Endothelial cell of umbilical vein (primary cell): ENCODE measurements around the gene ULBP2. TPM values are rescaled to one million over a fixed set of nuclear protein-coding genes. Genes with fewer than 3 reads are reported as not detected.

Experiments used
- BruUV-seq: library from RNA; stranded (reverse); fragments of 400-500 nt; replicated peaks from 2 replicates; lab custom pipeline; 2021; lab: Mats Ljungman, UMichigan
- CTCF ChIA-PET: fragments of 300-600, 350-600 bp; sonication (Branson Sonifier 250); formaldehyde crosslinking; loops from one replicate; lab custom pipeline; 2021; ENCODE audit warnings: antibody characterized with exemption, inconsistent platforms; lab: Charles Lee
- POLR2A ChIA-PET: fragments of 300-600, 350-600 bp; sonication (Branson Sonifier 250); formaldehyde crosslinking; loops from one replicate; lab custom pipeline; 2021; ENCODE audit warnings: antibody characterized with exemption, inconsistent platforms; lab: Charles Lee
- DNase-seq: peaks from one replicate; pipeline ENCODE4 v3.0.0-alpha.2; 2011; ENCODE audit warnings: low read depth, low spot score
- FAIRE-seq: peaks from 2 replicates; lab custom pipeline; 2011; peaks lifted over from hg19 to GRCh38; lab: Jason Lieb, UNC
- H2AFZ ChIP-seq: 2 replicates; pipeline ENCODE4 v1.6.0; 2012; ENCODE audit warnings: low read depth, low read length, control low read depth, inconsistent platforms
- H3K27ac ChIP-seq: 2 replicates; pipeline ENCODE4 v1.5.1; 2011; ENCODE audit warnings: low read depth, mild to moderate bottlenecking, control low read depth, low read length, moderate library complexity; ENCODE audit not compliant: insufficient read depth
- H3K27me3 ChIP-seq, 2 experiments: 2 replicates each; pipeline versions ENCODE4 v1.6.0 to v1.6.1; 2011; ENCODE audit warnings: low read length in 2 of 2, mixed read lengths in 1 of 2; ENCODE audit not compliant: control insufficient read depth in 2 of 2, insufficient read depth in 2 of 2
- H3K36me3 ChIP-seq, 2 experiments: 2 replicates in 1 of 2; 3 replicates in 1 of 2; pipeline ENCODE4 v1.5.1; 2011; ENCODE audit warnings: low read length in 2 of 2, mild to moderate bottlenecking in 1 of 2, moderate library complexity in 1 of 2; ENCODE audit not compliant: control insufficient read depth in 2 of 2, insufficient read depth in 2 of 2; ENCODE audit errors: extremely low read depth in 1 of 2
- H3K4me1 ChIP-seq: 3 replicates; pipeline ENCODE4 v1.5.1; 2011; ENCODE audit warnings: mild to moderate bottlenecking, low read length; ENCODE audit not compliant: control insufficient read depth, insufficient read depth; ENCODE audit errors: extremely low read depth
- H3K4me2 ChIP-seq: 2 replicates; pipeline ENCODE4 v1.6.1; 2011; ENCODE audit warnings: low read length, control low read depth, mixed read lengths; ENCODE audit not compliant: insufficient read depth
- H3K4me3 ChIP-seq, 3 experiments: fragments of 200-600 bp in 1 of 3; sonication (generic), shearing (Covaris generic) in 1 of 3; replicated peaks in 1 of 3; 2 replicates each; pipeline ENCODE4 v1.5.1; 2011 to 2016; ENCODE audit warnings: control low read depth in 3 of 3, low read length in 3 of 3, mild to moderate bottlenecking in 2 of 3, inconsistent platforms in 1 of 3, low read depth in 1 of 3, moderate library complexity in 1 of 3; ENCODE audit not compliant: insufficient read depth in 1 of 3
- H3K79me2 ChIP-seq: 2 replicates; pipeline ENCODE4 v1.6.0; 2012; ENCODE audit warnings: low read length, inconsistent platforms; ENCODE audit not compliant: control insufficient read depth, insufficient read depth
- H3K9ac ChIP-seq: replicated peaks from 2 replicates; pipeline ENCODE3; 2011; ENCODE audit warnings: low read length, control low read depth; ENCODE audit not compliant: insufficient read depth; ENCODE audit errors: extremely low read depth
- H3K9me1 ChIP-seq: replicated peaks from 3 replicates; pipeline ENCODE4 v1.6.0; 2011; ENCODE audit warnings: mild to moderate bottlenecking, low read length; ENCODE audit not compliant: control insufficient read depth, insufficient read depth; ENCODE audit errors: extremely low read depth
- H3K9me3 ChIP-seq: replicated peaks from 2 replicates; pipeline ENCODE4 v1.5.1; 2012; ENCODE audit warnings: low read length, inconsistent platforms; ENCODE audit not compliant: control insufficient read depth, insufficient read depth
- H4K20me1 ChIP-seq: replicated peaks from 2 replicates; pipeline ENCODE3; 2011; ENCODE audit warnings: mild to moderate bottlenecking, low read length; ENCODE audit not compliant: control insufficient read depth, insufficient read depth; ENCODE audit errors: extremely low read depth
- EZH2 ChIP-seq: IDR thresholded peaks from 2 replicates; pipeline ENCODE4 v1.6.1; 2012; ENCODE audit warnings: borderline replicate concordance, low read depth, mild to moderate bottlenecking, moderate library complexity, low read length, inconsistent platforms; ENCODE audit not compliant: severe bottlenecking
- FOS ChIP-seq: IDR thresholded peaks from 2 replicates; pipeline ENCODE4 v1.6.1; 2011; ENCODE audit warnings: mild to moderate bottlenecking, low read length, moderate library complexity, borderline replicate concordance; ENCODE audit not compliant: insufficient read depth
- GATA2 ChIP-seq: IDR thresholded peaks from 2 replicates; pipeline ENCODE4 v1.7.0; 2011; ENCODE audit warnings: low read depth, mild to moderate bottlenecking, moderate library complexity, mixed read lengths, low read length; ENCODE audit not compliant: insufficient read length, insufficient read depth
- JUN ChIP-seq: IDR thresholded peaks from 2 replicates; pipeline ENCODE4 v1.6.1; 2011; ENCODE audit warnings: borderline replicate concordance, low read depth; ENCODE audit not compliant: insufficient read length, insufficient read depth
- MYC ChIP-seq: IDR thresholded peaks from one replicate; pipeline ENCODE4 v1.6.1; 2011; ENCODE audit warnings: mild to moderate bottlenecking, low read depth, low read length
- POLR2A ChIP-seq: IDR thresholded peaks from 2 replicates; pipeline ENCODE4 v1.6.1; 2012; ENCODE audit warnings: low read depth, mild to moderate bottlenecking, control low read depth, low read length
- POLR2AphosphoS5 ChIP-seq: IDR thresholded peaks from 2 replicates; pipeline ENCODE4 v1.6.1; 2012; ENCODE audit warnings: low read depth, mild to moderate bottlenecking, control low read depth, low read length, moderate library complexity; ENCODE audit not compliant: insufficient read depth
- dilution Hi-C: fragments of 300-500 bp; cut with MboI; formaldehyde crosslinking; loops from one replicate; pipeline ENCODE4 v1.15.0; 2019; ENCODE audit warnings: low sequenced_read_pairs; ENCODE audit not compliant: extremely low pct_ligation_motif_present
- intact Hi-C: fragments of 100-400 bp; cut with micrococcal nuclease; formaldehyde crosslinking; loops from one replicate; pipeline ENCODE4 v1.10.0; 2022
- polyA plus RNA-seq, 4 experiments: library from polyadenylated mRNA; depleted of rRNA in 3 of 4; stranded (reverse) in 3 of 4; unstranded in 1 of 4; fragments of >200 nt; gene quantifications; 2 replicates each; pipeline versions ENCODE4 v1.2.1 to v1.2.3, GENCODE V29; 2011 to 2012; ENCODE audit warnings: missing spikeins in 1 of 4
- total RNA-seq: library from RNA; stranded (reverse); gene quantifications from 2 replicates; pipeline ENCODE4 v1.2.3, GENCODE V29; 2021
- TF ChIP-seq, protein P1 (sequence below), 2 donors: IDR thresholded peaks; 1 replicate in 1 of 2; 2 replicates in 1 of 2; pipeline ENCODE4 v1.5.1; 2011; ENCODE audit warnings: low read length in 2 of 2, mild to moderate bottlenecking in 2 of 2, moderate library complexity in 2 of 2, control low read depth in 1 of 2, inconsistent platforms in 1 of 2, low read depth in 1 of 2; ENCODE audit not compliant: insufficient read depth in 1 of 2; ENCODE audit errors: extremely low read depth in 1 of 2
- TF ChIP-seq, protein P2 (sequence below): IDR thresholded peaks from 2 replicates; pipeline ENCODE4 v1.6.1; 2011; ENCODE audit not compliant: insufficient read depth, insufficient read length

ULBP2 gene
- total and polyA plus RNA-seq, 2 donors (not counting 3 experiments of a cell fraction or from before 2014, with no cell fraction given): 7.0 to 22.8 TPM

DNA sequence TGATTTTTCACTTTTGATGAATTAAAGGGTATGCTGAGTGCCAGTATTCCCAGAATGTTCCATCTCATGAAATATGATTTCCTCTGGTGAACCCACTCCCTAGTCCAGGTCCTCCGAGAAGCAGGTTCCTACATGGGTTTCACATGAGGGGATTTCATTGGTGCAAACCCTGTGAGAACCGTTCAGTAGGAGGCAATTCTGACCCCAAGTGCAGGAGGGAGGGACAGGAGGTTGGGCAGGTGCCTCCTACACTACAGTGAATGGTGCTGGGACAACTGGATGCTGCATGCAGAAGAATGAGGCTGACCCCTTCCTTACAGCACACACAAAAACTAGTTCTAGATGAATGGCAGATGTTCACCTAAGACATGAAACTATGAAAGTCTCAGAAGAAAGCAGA lies 5.1 kb upstream of the ULBP2 start:
- dilution Hi-C loops: no loop called here
- Histone ChIP-seq H3K4me1 (peaks cover 10% of the 10 kb centered on the region), H3K27ac (no peak overlapping the region), H3K27me3 (peaks cover 56 to 72% of the 10 kb centered on the region in 2 experiments), H3K79me2 (no peaks in the 10 kb centered on the region), H2AFZ (no peak overlapping the region), H4K20me1 (no peaks in the 10 kb centered on the region), H3K9me3 (no peaks in the 10 kb centered on the region), H3K4me2 (no peak overlapping the region), H3K9ac (no peak overlapping the region), H3K9me1 (no peaks in the 10 kb centered on the region), H3K36me3 (no peaks in the 10 kb centered on the region), H3K4me3 (no peak overlapping the region)
- BruUV-seq: no TSS peak
- ChIA-PET CTCF (interaction anchor here (2.5 kb wide), 1 partner anchor 80 kb away, joined by 63 read pairs; no protein-coding TSS in a partner anchor), POLR2A (no interaction called here)
- FAIRE-seq: no peak
- TF ChIP-seq MYC (no peak), EZH2 (no peak), FOS (no peak), GATA2 (no peak), POLR2AphosphoS5 (no peak), POLR2A (no peak), JUN (no peak)
- TF ChIP-seq, protein P1, sequence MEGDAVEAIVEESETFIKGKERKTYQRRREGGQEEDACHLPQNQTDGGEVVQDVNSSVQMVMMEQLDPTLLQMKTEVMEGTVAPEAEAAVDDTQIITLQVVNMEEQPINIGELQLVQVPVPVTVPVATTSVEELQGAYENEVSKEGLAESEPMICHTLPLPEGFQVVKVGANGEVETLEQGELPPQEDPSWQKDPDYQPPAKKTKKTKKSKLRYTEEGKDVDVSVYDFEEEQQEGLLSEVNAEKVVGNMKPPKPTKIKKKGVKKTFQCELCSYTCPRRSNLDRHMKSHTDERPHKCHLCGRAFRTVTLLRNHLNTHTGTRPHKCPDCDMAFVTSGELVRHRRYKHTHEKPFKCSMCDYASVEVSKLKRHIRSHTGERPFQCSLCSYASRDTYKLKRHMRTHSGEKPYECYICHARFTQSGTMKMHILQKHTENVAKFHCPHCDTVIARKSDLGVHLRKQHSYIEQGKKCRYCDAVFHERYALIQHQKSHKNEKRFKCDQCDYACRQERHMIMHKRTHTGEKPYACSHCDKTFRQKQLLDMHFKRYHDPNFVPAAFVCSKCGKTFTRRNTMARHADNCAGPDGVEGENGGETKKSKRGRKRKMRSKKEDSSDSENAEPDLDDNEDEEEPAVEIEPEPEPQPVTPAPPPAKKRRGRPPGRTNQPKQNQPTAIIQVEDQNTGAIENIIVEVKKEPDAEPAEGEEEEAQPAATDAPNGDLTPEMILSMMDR (IDR thresholded peaks at IDR 0.05; ENCODE audit: extremely low read depth in 1 of 2, insufficient read depth in 1 of 2, low read depth in 1 of 2, low read length in 2 of 2): no peak
- TF ChIP-seq, protein P2, sequence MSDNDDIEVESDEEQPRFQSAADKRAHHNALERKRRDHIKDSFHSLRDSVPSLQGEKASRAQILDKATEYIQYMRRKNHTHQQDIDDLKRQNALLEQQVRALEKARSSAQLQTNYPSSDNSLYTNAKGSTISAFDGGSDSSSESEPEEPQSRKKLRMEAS: no peak
- intact Hi-C loops: no loop called here
- DNase-seq: no peak
